Neural cell (in vitro differentiated cells): Measurements from ENCODE around the gene HTD2. TPM values are rescaled to one million over a fixed set of nuclear protein-coding genes. Genes with fewer than 3 reads are reported as not detected.

Experiments used
- H2AFZ ChIP-seq: fragments of 200-600, 300-800 bp; sonication (generic), shearing (Covaris generic); 2 replicates; pipeline ENCODE4 v1.6.0; 2014; ENCODE audit warnings: low read depth, mild to moderate bottlenecking, antibody characterized with exemption, low read length, moderate library complexity
- H3F3A ChIP-seq: fragments of 200-600 bp; shearing (Covaris generic); 2 replicates; pipeline ENCODE4 v1.6.1; 2016; ENCODE audit warnings: mild to moderate bottlenecking, moderate library complexity, mixed read lengths, antibody characterized with exemption, low read length; ENCODE audit not compliant: insufficient read depth, poor library complexity, severe bottlenecking
- H3K27ac ChIP-seq: fragments of 200-600, 300-800 bp; sonication (generic), shearing (Covaris generic); 2 replicates; pipeline ENCODE4 v1.5.1; 2014; ENCODE audit warnings: mild to moderate bottlenecking, low read length, moderate library complexity
- H3K27me3 ChIP-seq: fragments of 300-800, 200-600 bp; sonication (generic), shearing (Covaris generic); 2 replicates; pipeline ENCODE4 v1.6.0; 2014; ENCODE audit warnings: mild to moderate bottlenecking, low read depth, low read length, moderate library complexity; ENCODE audit not compliant: insufficient read depth
- H3K36me3 ChIP-seq: fragments of 300-800, 200-600 bp; sonication (generic), shearing (Covaris generic); 2 replicates; pipeline ENCODE4 v1.5.1; 2014; ENCODE audit warnings: mild to moderate bottlenecking, antibody characterized with exemption, low read length, moderate library complexity; ENCODE audit not compliant: insufficient read depth
- H3K4me2 ChIP-seq: fragments of 300-800, 200-600 bp; sonication (generic), shearing (Covaris generic); 2 replicates; pipeline ENCODE4 v1.6.0; 2014; ENCODE audit warnings: mild to moderate bottlenecking, low read length
- H3K4me3 ChIP-seq: fragments of 300-800, 200-600 bp; sonication (generic), shearing (Covaris generic); 2 replicates; pipeline ENCODE4 v1.5.1; 2014; ENCODE audit warnings: mild to moderate bottlenecking, low read length, moderate library complexity
- H3K79me2 ChIP-seq: fragments of 200-600 bp; shearing (Covaris generic); replicated peaks from 2 replicates; pipeline ENCODE4 v1.6.0; 2014; ENCODE audit warnings: mild to moderate bottlenecking, low read length, moderate library complexity; ENCODE audit not compliant: insufficient read depth
- H3K9ac ChIP-seq: fragments of 300-800, 200-600 bp; sonication (generic), shearing (Covaris generic); 2 replicates; pipeline ENCODE4 v1.6.1; 2016; ENCODE audit warnings: mild to moderate bottlenecking, low read length, mixed read lengths
- H3K9me2 ChIP-seq: fragments of 200-600 bp; shearing (Covaris generic); 2 replicates; pipeline ENCODE4 v1.6.1; 2016; ENCODE audit warnings: mild to moderate bottlenecking, low read length, mixed read lengths; ENCODE audit not compliant: insufficient read depth
- H3K9me3 ChIP-seq: fragments of 200-600, 300-800 bp; sonication (generic), shearing (Covaris generic); 2 replicates; pipeline ENCODE4 v1.6.1; 2016; ENCODE audit warnings: mild to moderate bottlenecking, mixed run types, low read length, moderate library complexity, mixed read lengths
- H4K20me1 ChIP-seq: fragments of 200-600 bp; shearing (Covaris generic); 2 replicates; pipeline ENCODE4 v1.6.1; 2016; ENCODE audit warnings: mild to moderate bottlenecking, mixed run types; ENCODE audit not compliant: insufficient read depth
- EP300 ChIP-seq: fragments of 450-650 bp; conservative IDR thresholded peaks from 2 replicates; pipeline ENCODE4 v1.6.1; 2014; ENCODE audit warnings: antibody characterized with exemption, mild to moderate bottlenecking, moderate library complexity; ENCODE audit not compliant: poor library complexity, severe bottlenecking
- EZH2 ChIP-seq: fragments of 200-600, 300-800 bp; shearing (Covaris generic), sonication (generic); IDR thresholded peaks from 2 replicates; pipeline ENCODE4 v1.6.1; 2014; ENCODE audit warnings: antibody characterized with exemption, low read length, borderline replicate concordance, mild to moderate bottlenecking; ENCODE audit not compliant: insufficient read depth, poor library complexity, severe bottlenecking
- MXI1 ChIP-seq: fragments of 450-650 bp; conservative IDR thresholded peaks from 2 replicates; pipeline ENCODE4 v1.6.1; 2014; ENCODE audit warnings: antibody characterized with exemption, mild to moderate bottlenecking; ENCODE audit not compliant: poor library complexity, severe bottlenecking
- POLR2AphosphoS5 ChIP-seq: IDR thresholded peaks from 2 replicates; pipeline ENCODE4 v1.6.1; 2012
- RAD21 ChIP-seq: fragments of 450-650 bp; conservative IDR thresholded peaks from 2 replicates; pipeline ENCODE4 v1.6.1; 2014; ENCODE audit warnings: antibody characterized with exemption, mild to moderate bottlenecking, moderate library complexity
- SMC3 ChIP-seq: fragments of 450-650 bp; conservative IDR thresholded peaks from 2 replicates; pipeline ENCODE4 v1.6.1; 2014; ENCODE audit warnings: antibody characterized with exemption, mild to moderate bottlenecking, moderate library complexity; ENCODE audit not compliant: poor library complexity
- TAF1 ChIP-seq: IDR thresholded peaks from 2 replicates; pipeline ENCODE4 v1.6.1; 2012; ENCODE audit warnings: low read depth
- polyA plus RNA-seq: library from polyadenylated mRNA; depleted of rRNA; stranded (reverse); fragments of >200 nt; gene quantifications from 2 replicates; pipeline ENCODE4 v1.2.3, GENCODE V29; 2014
- TF ChIP-seq, protein P1 (sequence below): IDR thresholded peaks from 2 replicates; pipeline ENCODE4 v1.6.1; 2012; ENCODE audit warnings: borderline replicate concordance
- TF ChIP-seq, protein P2 (sequence below): fragments of 450-650 bp; IDR thresholded peaks from 2 replicates; pipeline ENCODE4 v1.5.1; 2014; ENCODE audit warnings: antibody characterized with exemption, mild to moderate bottlenecking, moderate library complexity; ENCODE audit not compliant: poor library complexity, severe bottlenecking

Gene HTD2
- polyA plus RNA-seq, 1 donor from 2014 or later = 19.0 TPM

DNA sequence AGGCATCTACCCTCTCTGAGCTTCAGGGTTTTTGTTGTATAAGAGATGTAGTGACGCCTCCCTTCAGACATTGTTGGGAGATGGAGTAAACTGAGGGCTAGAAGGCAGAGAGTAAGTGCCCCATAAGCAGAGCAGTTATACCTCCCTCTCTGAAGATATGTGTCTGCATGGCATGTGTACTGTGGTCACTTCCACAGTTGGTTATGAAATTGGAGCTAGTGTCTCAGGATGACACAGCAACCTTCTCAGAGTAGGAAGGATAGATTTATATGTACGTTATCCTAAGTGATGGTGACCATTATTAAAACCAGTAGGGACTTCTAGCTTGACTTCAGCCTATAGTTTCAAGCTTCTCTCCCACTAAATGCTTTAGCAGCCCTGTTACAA is 44.3 kb downstream of the HTD2 start:
- Histone ChIP-seq H3K36me3 (no peaks in the 10 kb centered on the region), H3K9me3 (no peaks in the 10 kb centered on the region), H3K4me2 (no peak overlapping the region), H3K27me3 (no peaks in the 10 kb centered on the region), H3K4me3 (no peak overlapping the region), H3K9ac (no peak overlapping the region), H3K27ac (no peak overlapping the region), H3K79me2 (no peaks in the 10 kb centered on the region), H4K20me1 (no peaks in the 10 kb centered on the region), H2AFZ (no peak overlapping the region), H3F3A (no peaks in the 10 kb centered on the region), H3K9me2 (no peaks in the 10 kb centered on the region)
- TF ChIP-seq POLR2AphosphoS5 (no peak), EZH2 (no peak), EP300 (no peak), SMC3 (no peak), TAF1 (no peak), MXI1 (no peak), RAD21 (no peak)
- TF ChIP-seq, protein P1, sequence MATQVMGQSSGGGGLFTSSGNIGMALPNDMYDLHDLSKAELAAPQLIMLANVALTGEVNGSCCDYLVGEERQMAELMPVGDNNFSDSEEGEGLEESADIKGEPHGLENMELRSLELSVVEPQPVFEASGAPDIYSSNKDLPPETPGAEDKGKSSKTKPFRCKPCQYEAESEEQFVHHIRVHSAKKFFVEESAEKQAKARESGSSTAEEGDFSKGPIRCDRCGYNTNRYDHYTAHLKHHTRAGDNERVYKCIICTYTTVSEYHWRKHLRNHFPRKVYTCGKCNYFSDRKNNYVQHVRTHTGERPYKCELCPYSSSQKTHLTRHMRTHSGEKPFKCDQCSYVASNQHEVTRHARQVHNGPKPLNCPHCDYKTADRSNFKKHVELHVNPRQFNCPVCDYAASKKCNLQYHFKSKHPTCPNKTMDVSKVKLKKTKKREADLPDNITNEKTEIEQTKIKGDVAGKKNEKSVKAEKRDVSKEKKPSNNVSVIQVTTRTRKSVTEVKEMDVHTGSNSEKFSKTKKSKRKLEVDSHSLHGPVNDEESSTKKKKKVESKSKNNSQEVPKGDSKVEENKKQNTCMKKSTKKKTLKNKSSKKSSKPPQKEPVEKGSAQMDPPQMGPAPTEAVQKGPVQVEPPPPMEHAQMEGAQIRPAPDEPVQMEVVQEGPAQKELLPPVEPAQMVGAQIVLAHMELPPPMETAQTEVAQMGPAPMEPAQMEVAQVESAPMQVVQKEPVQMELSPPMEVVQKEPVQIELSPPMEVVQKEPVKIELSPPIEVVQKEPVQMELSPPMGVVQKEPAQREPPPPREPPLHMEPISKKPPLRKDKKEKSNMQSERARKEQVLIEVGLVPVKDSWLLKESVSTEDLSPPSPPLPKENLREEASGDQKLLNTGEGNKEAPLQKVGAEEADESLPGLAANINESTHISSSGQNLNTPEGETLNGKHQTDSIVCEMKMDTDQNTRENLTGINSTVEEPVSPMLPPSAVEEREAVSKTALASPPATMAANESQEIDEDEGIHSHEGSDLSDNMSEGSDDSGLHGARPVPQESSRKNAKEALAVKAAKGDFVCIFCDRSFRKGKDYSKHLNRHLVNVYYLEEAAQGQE = no peak
- TF ChIP-seq, protein P2, sequence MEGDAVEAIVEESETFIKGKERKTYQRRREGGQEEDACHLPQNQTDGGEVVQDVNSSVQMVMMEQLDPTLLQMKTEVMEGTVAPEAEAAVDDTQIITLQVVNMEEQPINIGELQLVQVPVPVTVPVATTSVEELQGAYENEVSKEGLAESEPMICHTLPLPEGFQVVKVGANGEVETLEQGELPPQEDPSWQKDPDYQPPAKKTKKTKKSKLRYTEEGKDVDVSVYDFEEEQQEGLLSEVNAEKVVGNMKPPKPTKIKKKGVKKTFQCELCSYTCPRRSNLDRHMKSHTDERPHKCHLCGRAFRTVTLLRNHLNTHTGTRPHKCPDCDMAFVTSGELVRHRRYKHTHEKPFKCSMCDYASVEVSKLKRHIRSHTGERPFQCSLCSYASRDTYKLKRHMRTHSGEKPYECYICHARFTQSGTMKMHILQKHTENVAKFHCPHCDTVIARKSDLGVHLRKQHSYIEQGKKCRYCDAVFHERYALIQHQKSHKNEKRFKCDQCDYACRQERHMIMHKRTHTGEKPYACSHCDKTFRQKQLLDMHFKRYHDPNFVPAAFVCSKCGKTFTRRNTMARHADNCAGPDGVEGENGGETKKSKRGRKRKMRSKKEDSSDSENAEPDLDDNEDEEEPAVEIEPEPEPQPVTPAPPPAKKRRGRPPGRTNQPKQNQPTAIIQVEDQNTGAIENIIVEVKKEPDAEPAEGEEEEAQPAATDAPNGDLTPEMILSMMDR = no peak

DNA sequence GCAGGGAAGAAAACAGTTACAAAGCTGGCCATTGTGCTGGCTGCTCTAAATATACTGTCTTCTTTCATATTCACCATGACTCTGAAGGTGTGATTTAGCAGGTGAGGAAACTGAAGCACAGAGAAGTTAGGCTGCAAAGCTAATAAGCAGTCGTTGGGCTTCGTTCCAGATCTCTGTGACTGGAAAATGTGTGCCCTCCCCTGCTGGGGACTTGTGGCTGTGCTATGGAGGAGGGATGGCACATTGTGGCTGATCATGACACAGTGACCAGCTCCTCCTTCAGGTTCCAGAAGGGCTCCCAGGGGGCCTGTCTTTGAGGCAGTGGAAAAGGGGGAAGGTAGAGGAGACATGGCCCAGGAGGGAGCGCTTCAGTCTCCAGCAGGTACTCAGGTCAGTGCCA is 45.6 kb downstream of the HTD2 start:
- no peak overlapping the region for H3K27ac ChIP-seq
- H3K36me3 ChIP-seq = no peaks in the 10 kb centered on the region
- H3K9ac ChIP-seq = no peak overlapping the region
- no peaks in the 10 kb centered on the region for H3K9me3 ChIP-seq
- H2AFZ ChIP-seq = no peak overlapping the region
- H3K27me3 ChIP-seq = no peaks in the 10 kb centered on the region
- no peak overlapping the region for H3K4me2 ChIP-seq
- no peaks in the 10 kb centered on the region for H3F3A ChIP-seq
- no peak overlapping the region for H3K4me3 ChIP-seq
- no peak for TF ChIP-seq RAD21
- TF ChIP-seq TAF1 = no peak
- no peak for TF ChIP-seq SMC3
- TF ChIP-seq, protein P2 = no peak
- no peak for TF ChIP-seq EP300
- no peak for TF ChIP-seq POLR2AphosphoS5
- TF ChIP-seq, protein P1 = no peak
- TF ChIP-seq EZH2 = no peak
- TF ChIP-seq MXI1 = no peak
- H3K9me2 ChIP-seq = no peaks in the 10 kb centered on the region
- H3K79me2 ChIP-seq = no peaks in the 10 kb centered on the region
- no peaks in the 10 kb centered on the region for H4K20me1 ChIP-seq
